Kidney epithelial cell (primary cell): ENCODE measurements around the gene MAFB. TPM values are rescaled to one million over a fixed set of nuclear protein-coding genes. Genes with fewer than 3 reads are reported as not detected.

Source experiments
- DNase-seq: peaks from one replicate; pipeline ENCODE4 v3.0.0-alpha.2; 2010; ENCODE audit warnings: low read depth
- H3K27me3 ChIP-seq: 2 replicates; pipeline ENCODE4 v1.6.0; 2011; ENCODE audit warnings: low read length; ENCODE audit not compliant: control insufficient read depth, insufficient read depth
- H3K36me3 ChIP-seq: 2 replicates; pipeline ENCODE4 v1.5.1; 2011; ENCODE audit warnings: low read length; ENCODE audit not compliant: control insufficient read depth, insufficient read depth
- H3K4me3 ChIP-seq: 2 replicates; pipeline ENCODE4 v1.5.1; 2011; ENCODE audit warnings: low read depth, mild to moderate bottlenecking, control low read depth, low read length
- total RNA-seq: library from RNA; depleted of rRNA; stranded (reverse); fragments of >200 nt; gene quantifications from 2 replicates; pipeline ENCODE4 v1.2.3, GENCODE V29; 2015
- TF ChIP-seq, protein P1 (sequence below): IDR thresholded peaks from 2 replicates; pipeline ENCODE4 v1.5.1; 2011; ENCODE audit warnings: mild to moderate bottlenecking, moderate library complexity, low read length, control low read depth, inconsistent platforms; ENCODE audit not compliant: insufficient read depth, poor library complexity, severe bottlenecking

MAFB gene
- total RNA-seq, 1 donor from 2014 or later, result 3.5 TPM

DNA sequence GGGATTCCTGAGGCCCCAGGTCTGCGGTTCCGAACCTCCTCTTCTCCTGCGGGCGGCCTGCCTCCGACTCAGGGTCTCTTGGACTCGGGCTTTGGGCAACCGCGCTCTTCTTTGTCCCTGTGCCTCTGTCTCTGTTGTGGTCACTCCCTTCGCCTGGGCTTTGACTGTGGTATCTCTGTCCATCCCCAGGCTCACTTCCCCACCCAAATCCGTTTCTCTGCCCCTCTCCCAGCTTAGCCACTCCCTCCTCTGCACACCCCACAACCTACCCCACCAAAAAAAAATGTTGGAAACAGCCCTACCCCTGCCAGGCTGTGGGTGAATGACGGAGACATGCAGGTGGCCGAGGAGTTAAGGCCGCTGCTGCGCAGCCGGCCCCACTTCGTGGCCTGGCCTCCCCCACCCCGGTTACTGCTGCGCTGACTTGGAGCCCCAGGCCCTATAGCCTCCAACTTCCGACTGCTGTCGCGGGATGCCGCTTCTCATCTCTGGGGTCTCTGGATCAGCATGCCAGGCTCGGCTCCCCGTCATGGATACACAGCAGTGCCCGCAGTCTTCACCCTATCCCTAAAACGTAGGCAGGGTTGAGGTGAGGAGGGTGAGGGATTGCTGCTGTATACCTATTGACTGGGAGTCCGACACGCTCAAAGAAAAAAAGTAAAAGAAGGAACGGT is 2.7 kb upstream of the MAFB start:
- TF ChIP-seq, protein P1, sequence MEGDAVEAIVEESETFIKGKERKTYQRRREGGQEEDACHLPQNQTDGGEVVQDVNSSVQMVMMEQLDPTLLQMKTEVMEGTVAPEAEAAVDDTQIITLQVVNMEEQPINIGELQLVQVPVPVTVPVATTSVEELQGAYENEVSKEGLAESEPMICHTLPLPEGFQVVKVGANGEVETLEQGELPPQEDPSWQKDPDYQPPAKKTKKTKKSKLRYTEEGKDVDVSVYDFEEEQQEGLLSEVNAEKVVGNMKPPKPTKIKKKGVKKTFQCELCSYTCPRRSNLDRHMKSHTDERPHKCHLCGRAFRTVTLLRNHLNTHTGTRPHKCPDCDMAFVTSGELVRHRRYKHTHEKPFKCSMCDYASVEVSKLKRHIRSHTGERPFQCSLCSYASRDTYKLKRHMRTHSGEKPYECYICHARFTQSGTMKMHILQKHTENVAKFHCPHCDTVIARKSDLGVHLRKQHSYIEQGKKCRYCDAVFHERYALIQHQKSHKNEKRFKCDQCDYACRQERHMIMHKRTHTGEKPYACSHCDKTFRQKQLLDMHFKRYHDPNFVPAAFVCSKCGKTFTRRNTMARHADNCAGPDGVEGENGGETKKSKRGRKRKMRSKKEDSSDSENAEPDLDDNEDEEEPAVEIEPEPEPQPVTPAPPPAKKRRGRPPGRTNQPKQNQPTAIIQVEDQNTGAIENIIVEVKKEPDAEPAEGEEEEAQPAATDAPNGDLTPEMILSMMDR, result no peak
- Histone ChIP-seq H3K36me3 (no peaks in the 10 kb centered on the region), H3K4me3 (no peak overlapping the region), H3K27me3 (peaks cover 77% of the 10 kb centered on the region)
- no peak for DNase-seq

DNA sequence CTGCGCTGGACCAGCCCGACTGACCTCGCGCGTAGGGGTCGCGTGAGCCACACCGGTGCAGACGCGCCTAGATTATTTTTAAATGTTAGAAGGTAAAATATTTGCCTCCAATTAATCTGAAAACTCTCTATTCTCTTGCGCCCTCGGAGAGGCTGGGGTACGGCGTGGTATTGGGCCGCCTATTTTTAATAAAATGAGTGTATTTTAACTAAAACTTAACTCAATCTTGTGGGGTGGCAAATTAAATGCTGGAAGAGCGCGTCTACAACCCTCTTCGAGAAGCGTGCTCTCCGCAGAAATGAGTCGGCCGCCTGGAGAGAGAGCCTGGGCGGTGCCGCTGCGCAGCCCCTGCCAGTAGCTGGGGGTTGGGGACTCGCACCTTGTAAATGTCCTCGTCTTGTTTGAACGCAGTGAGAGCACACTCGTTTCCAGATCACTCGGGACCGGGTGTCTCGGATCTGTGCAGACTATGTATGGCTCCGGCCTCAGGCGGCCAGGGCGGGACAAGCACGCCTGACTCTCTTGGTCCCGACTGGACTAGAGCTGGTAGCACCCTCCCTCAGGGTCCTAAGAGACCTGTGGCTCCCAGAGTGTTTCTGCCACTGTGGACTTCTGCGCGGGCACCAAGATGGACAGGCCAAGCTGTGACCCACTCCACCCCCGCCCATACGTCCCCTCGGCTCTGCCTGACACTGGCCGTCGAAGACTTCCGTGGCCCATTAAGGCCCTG is 2.0 kb upstream of the MAFB start:
- TF ChIP-seq, protein P1, result no peak
- no peak for DNase-seq
- Histone ChIP-seq H3K36me3 (no peaks in the 10 kb centered on the region), H3K4me3 (no peak overlapping the region), H3K27me3 (peaks cover 80% of the 10 kb centered on the region)

DNA sequence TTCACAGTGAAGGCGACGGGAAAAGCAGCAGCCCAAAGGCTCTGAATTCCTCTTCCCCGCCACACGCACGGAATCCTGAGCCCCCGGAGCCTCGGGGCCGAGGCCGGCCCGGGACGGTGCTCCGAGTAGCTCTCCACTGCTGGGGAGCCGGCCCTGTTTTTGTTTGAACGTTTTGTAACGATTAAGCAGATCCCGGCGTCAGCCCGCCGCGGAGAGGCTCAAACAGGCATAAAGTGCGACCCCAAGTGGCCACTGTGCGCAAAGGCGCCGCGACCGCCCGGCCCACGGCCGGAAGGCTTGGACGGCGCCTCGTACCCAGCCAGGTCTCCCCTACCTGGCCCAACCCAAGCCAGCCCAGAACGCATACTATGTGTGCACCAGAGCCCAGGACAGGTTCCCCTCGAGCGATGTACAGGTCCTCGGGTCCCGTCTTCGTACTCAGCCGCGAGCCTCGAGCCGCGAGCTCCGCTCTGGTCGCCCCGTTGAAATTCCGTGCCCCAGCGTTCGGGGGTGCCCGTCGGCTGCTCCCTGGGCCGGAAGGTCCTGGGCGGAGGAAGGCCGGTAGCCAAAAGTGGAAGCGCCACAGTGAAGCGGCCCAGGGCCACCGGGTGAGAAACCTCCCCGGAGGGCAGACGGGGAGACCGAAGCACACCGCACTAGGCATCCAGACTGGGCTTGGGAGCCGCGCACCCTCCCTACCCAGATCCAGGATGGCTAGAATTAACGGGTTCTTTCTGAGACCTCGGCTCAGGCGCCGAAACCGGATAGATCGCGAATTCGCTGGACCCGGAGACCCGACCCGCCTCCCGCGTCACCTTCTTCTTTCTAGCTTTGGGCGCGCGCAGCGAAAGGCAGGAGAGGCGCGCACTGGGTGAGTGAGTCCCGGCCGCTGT is 1.2 kb upstream of the MAFB start:
- H3K4me3 ChIP-seq, result peak overlapping the region; percentile 45
- peak; percentile 28 for DNase-seq
- no peaks in the 10 kb centered on the region for H3K36me3 ChIP-seq
- H3K27me3 ChIP-seq, result peaks cover 80% of the 10 kb centered on the region
- TF ChIP-seq, protein P1, result peak; percentile 91

DNA sequence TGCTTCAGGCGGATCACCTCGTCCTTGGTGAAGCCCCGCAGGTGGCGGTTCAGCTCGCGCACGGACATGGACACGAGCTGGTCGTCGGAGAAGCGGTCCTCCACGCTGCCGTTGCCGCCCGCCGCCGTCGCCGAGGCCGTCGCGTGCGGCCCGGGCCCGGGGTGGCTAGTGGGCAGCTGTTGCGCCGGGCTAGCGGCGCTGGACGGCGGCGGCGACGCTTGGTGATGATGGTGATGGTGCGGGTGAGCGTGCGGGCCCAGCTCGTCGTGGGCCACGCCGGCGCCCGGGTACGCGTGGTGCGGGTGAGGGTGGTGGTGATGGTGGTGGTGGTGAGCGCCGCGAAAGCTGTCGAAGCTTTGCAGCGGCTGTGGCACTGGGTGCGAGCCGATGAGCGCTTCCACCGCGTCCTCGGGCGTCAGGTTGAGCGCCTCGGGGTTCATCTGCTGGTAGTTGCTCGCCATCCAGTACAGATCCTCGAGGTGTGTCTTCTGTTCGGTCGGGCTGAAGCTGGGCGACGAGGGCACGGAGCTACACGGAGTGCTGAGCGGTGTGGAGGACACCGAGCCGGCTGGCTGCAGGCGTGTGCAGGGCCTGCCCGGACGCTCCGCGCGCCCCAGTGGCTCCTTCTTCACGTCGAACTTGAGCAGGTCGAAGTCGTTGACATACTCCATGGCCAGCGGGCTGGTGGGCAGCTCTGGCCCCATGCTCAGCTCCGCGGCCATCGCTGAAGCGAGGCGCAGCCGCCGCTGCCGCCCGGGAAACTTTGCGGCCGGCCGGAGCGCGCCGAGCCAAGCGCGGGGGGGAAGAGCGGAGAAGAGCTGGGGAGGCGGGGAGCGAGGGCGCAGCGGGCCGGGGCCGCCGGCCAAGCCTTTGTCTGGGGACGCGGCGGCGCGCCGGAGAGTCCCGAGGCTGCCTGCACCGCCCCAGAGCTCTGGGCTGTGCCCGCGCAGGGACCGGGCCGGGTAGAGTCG is 622 bp downstream of the MAFB start:
- TF ChIP-seq, protein P1, result no peak
- Histone ChIP-seq H3K4me3 (peak overlapping the region; percentile 38), H3K36me3 (no peaks in the 10 kb centered on the region), H3K27me3 (peaks cover 90% of the 10 kb centered on the region)
- no peak for DNase-seq
